ENCODE results near the gene XBP1. TPM values are rescaled to one million over a fixed set of nuclear protein-coding genes. Genes with fewer than 3 reads are reported as not detected.

Gene XBP1
- total and polyA plus RNA-seq, 2 of the 13 experiments (the other 11 are each of a cell fraction or from before 2014, with no cell fraction given): 416 to 427 TPM

DNA sequence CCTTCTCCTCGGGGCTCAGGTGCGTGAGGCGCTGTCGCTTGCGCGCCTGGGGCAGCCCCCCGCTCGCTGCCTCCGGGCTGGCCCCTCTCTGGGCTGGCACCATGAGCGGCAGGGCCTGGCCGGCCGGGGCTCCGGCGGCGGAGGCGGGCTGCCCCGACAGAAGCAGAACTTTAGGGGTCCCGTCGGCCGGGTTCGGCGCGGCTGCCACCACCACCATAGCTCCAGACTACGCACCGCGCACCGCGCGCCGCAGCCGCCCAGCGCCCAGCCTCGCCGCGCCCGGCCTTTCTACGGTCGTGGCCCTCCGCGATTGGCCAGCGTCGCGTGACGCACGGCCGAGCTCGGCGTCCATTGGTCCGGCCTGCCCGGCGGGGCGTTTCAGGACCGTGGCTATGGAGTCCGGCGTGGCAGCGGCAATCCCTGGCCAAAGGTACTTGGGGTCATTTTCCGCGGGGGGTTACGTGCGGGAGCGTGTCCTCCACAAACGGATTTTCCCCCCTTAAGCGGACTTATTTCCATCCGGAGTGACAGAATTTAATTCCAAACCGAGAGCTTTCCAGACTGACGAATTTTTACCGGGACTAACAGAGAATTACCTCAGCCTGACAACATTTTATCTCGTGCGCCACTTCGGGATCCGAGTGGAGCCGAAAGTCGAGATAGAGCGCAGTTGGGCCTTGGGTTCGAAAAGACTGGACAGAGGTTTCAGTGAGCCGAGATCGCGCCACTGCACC, at the start of gene XBP1 (continued):
- TF ChIP-seq CERS6 (CRISPR knock-in tag; IDR thresholded peaks at IDR 0.05) (no peak), ZNF484 (CRISPR knock-in tag; IDR thresholded peaks at IDR 0.05; ENCODE audit: borderline replicate concordance, low read depth) (no peak), EHMT2 (IDR thresholded peaks at IDR 0.05; ENCODE audit: borderline replicate concordance, low read depth, low read length) (no peak), ZC3H13 (CRISPR knock-in tag; IDR thresholded peaks at IDR 0.05) (peak; percentile 37; the same call in 1 of the 2 replicates), ZFP90 (CRISPR knock-in tag; IDR thresholded peaks at IDR 0.05; ENCODE audit: borderline replicate concordance) (no peak), FOXO4 (CRISPR knock-in tag; conservative IDR thresholded peaks at IDR 0.05) (no peak), HNRNPH1 (optimal IDR thresholded peaks at IDR 0.05; ENCODE audit: low read depth, low read length) (peak; percentile 84), HMGXB3 (CRISPR knock-in tag; IDR thresholded peaks at IDR 0.05; ENCODE audit: borderline replicate concordance) (no peak; the same call in 1 of the 2 replicates), ZNF501 (CRISPR knock-in tag; IDR thresholded peaks at IDR 0.05) (peak; percentile 44; the same call in 1 of the 2 replicates), TGIF2 (CRISPR knock-in tag; IDR thresholded peaks at IDR 0.05) (no peak)
- TF ChIP-seq, protein P1, sequence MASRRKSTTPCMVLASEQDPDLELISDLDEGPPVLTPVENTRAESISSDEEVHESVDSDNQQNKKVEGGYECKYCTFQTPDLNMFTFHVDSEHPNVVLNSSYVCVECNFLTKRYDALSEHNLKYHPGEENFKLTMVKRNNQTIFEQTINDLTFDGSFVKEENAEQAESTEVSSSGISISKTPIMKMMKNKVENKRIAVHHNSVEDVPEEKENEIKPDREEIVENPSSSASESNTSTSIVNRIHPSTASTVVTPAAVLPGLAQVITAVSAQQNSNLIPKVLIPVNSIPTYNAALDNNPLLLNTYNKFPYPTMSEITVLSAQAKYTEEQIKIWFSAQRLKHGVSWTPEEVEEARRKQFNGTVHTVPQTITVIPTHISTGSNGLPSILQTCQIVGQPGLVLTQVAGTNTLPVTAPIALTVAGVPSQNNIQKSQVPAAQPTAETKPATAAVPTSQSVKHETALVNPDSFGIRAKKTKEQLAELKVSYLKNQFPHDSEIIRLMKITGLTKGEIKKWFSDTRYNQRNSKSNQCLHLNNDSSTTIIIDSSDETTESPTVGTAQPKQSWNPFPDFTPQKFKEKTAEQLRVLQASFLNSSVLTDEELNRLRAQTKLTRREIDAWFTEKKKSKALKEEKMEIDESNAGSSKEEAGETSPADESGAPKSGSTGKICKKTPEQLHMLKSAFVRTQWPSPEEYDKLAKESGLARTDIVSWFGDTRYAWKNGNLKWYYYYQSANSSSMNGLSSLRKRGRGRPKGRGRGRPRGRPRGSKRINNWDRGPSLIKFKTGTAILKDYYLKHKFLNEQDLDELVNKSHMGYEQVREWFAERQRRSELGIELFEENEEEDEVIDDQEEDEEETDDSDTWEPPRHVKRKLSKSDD (CRISPR knock-in tag; IDR thresholded peaks at IDR 0.05; ENCODE audit: low read depth): 0 out of 2 replicates have a peak, but pooled peaks have one; percentile 77

All from HepG2 (cell line).